ENCODE results near the gene NAALADL2.

DNA sequence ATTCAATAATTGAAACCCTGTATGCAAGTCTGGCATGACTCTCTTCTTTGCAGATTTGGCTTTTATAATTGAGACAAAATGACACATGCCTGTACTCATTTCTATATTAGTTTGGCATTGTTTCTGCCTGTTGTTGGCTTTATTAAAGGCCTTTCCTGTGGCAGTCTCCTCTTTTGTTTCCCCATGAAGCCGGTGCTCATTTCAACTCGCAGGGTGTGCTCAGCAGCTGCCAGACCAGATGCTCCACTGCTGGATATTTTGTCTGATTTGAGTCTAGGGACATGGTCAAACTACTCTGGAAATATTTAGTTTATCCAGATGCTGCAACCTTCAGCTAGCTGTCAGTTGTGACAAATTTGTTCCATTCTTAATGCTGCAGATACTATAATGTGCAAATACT, 445.3 kb downstream of the NAALADL2 start:
- no peak for TF ChIP-seq PHB2 (IDR thresholded peaks at IDR 0.05; ENCODE audit: partially characterized antibody)
- TF ChIP-seq EZH2 (conservative IDR thresholded peaks at IDR 0.05; ENCODE audit: low read depth, low read length), result no peak
- no peak for TF ChIP-seq MXI1 (IDR thresholded peaks at IDR 0.05; ENCODE audit: borderline replicate concordance, low read depth, low read length)
- no peak for TF ChIP-seq GABPB1 (CRISPR knock-in tag; IDR thresholded peaks at IDR 0.05)
- no peak for TF ChIP-seq MED13 (CRISPR knock-in tag; IDR thresholded peaks at IDR 0.05)
- TF ChIP-seq, protein P1, sequence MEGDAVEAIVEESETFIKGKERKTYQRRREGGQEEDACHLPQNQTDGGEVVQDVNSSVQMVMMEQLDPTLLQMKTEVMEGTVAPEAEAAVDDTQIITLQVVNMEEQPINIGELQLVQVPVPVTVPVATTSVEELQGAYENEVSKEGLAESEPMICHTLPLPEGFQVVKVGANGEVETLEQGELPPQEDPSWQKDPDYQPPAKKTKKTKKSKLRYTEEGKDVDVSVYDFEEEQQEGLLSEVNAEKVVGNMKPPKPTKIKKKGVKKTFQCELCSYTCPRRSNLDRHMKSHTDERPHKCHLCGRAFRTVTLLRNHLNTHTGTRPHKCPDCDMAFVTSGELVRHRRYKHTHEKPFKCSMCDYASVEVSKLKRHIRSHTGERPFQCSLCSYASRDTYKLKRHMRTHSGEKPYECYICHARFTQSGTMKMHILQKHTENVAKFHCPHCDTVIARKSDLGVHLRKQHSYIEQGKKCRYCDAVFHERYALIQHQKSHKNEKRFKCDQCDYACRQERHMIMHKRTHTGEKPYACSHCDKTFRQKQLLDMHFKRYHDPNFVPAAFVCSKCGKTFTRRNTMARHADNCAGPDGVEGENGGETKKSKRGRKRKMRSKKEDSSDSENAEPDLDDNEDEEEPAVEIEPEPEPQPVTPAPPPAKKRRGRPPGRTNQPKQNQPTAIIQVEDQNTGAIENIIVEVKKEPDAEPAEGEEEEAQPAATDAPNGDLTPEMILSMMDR (CRISPR knock-in tag; IDR thresholded peaks at IDR 0.05), result no peak
